Measurements from ENCODE around the gene TCF4. TPM values are rescaled to one million over a fixed set of nuclear protein-coding genes. Genes with fewer than 3 reads are reported as not detected.

Gene TCF4
- total RNA-seq, 2 experiments from 2014 or later = 75.9 to 76.0 TPM

DNA sequence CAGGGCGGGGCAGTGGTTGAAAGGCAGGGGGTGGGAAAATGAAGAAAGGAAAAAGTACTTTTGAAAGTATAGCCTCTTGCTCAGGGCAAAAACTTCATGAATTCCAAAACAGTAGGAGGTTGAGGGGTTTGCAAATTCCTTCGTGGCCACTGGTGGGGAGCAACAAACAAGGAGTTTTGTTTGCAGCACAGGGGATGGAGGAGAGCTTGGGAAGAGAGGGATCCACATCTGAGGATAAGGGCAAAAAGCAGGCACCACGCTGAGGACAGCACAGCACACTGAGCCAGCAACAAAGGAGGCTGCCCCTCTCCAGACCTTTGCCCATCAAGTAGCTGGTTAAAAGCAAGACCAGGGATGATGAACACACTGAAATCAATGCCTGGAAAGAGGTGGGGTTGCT lies 148.9 kb downstream of the TCF4 start:
- Histone ChIP-seq H3K9me3 (ENCODE audit: low read length) (no peaks in the 10 kb centered on the region), H3K4me1 (ENCODE audit: insufficient read depth, low read length, poor library complexity, severe bottlenecking) (peaks cover 93% of the 10 kb centered on the region), H3K36me3 (ENCODE audit: insufficient read depth, low read length) (no peaks in the 10 kb centered on the region), H3K79me2 (ENCODE audit: insufficient read depth, low read depth, low read length) (peaks cover 46% of the 10 kb centered on the region), H3K4me2 (ENCODE audit: low read length) (no peak overlapping the region), H4K20me1 (ENCODE audit: insufficient read depth, low read length) (no peaks in the 10 kb centered on the region), H3K4me3 (ENCODE audit: low read depth, low read length, poor library complexity, severe bottlenecking) (no peak overlapping the region), H3K27ac (ENCODE audit: low read depth, low read length, poor library complexity, severe bottlenecking) (no peak overlapping the region), H3K9me2 (ENCODE audit: insufficient read depth, low read length) (no peaks in the 10 kb centered on the region), H2AFZ (ENCODE audit: low read length) (no peak overlapping the region)
- intact Hi-C loops (cut with micrococcal nuclease; ENCODE audit: unreplicated experiment) = no loop called here
- no TSS peak for BruUV-seq (replicated peaks)
- ChIA-PET CTCF (ENCODE audit: unreplicated experiment) (no interaction called here), POLR2A (interaction anchor here (3.0 kb wide), 1 partner anchor 10 kb away, joined by 10 read pairs; no protein-coding TSS in a partner anchor)
- no peak for DNase-seq (ENCODE audit: low spot score)
- TF ChIP-seq EZH2phosphoT487 (IDR thresholded peaks at IDR 0.05; ENCODE audit: borderline replicate concordance, low read depth, low read length) = no peak
- TF ChIP-seq, protein P1, sequence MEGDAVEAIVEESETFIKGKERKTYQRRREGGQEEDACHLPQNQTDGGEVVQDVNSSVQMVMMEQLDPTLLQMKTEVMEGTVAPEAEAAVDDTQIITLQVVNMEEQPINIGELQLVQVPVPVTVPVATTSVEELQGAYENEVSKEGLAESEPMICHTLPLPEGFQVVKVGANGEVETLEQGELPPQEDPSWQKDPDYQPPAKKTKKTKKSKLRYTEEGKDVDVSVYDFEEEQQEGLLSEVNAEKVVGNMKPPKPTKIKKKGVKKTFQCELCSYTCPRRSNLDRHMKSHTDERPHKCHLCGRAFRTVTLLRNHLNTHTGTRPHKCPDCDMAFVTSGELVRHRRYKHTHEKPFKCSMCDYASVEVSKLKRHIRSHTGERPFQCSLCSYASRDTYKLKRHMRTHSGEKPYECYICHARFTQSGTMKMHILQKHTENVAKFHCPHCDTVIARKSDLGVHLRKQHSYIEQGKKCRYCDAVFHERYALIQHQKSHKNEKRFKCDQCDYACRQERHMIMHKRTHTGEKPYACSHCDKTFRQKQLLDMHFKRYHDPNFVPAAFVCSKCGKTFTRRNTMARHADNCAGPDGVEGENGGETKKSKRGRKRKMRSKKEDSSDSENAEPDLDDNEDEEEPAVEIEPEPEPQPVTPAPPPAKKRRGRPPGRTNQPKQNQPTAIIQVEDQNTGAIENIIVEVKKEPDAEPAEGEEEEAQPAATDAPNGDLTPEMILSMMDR (conservative IDR thresholded peaks at IDR 0.05; ENCODE audit: low read length) = no peak

DNA sequence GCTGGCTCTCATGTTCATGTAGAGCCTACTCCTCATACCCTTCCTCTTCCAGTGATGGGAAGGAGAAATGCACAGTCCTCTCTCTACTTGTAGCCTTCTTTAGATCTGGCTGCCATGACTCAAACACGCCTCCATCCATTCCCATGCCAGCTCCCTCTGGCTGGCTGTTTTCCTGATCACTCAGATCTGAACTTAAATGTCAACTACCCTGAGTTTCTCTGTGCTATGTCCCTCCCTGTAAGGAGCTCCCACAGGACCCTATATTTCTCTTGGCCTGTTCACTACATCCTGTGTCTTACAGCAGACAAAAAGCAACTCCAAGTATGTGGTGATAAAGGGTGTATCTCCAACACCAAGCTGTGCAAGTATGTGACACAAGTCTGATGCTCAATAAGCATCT lies 152.4 kb downstream of the TCF4 start:
- CTCF ChIA-PET (ENCODE audit: unreplicated experiment) = no interaction called here
- no TSS peak for BruUV-seq (replicated peaks)
- Histone ChIP-seq H3K36me3 (ENCODE audit: insufficient read depth, low read length) (no peaks in the 10 kb centered on the region), H4K20me1 (ENCODE audit: insufficient read depth, low read length) (no peaks in the 10 kb centered on the region), H3K4me3 (ENCODE audit: low read depth, low read length, poor library complexity, severe bottlenecking) (no peak overlapping the region), H3K9me2 (ENCODE audit: insufficient read depth, low read length) (no peaks in the 10 kb centered on the region), H3K27ac (ENCODE audit: low read depth, low read length, poor library complexity, severe bottlenecking) (peak overlapping the region; percentile 19), H3K4me1 (ENCODE audit: insufficient read depth, low read length, poor library complexity, severe bottlenecking) (peaks cover 94% of the 10 kb centered on the region), H3K4me2 (ENCODE audit: low read length) (peak overlapping the region; percentile 23; the same call in 1 of the 2 replicates), H3K79me2 (ENCODE audit: insufficient read depth, low read depth, low read length) (peaks cover 35% of the 10 kb centered on the region), H2AFZ (ENCODE audit: low read length) (no peak overlapping the region), H3K9me3 (ENCODE audit: low read length) (no peaks in the 10 kb centered on the region)
- intact Hi-C loops (cut with micrococcal nuclease; ENCODE audit: unreplicated experiment) = no loop called here
- TF ChIP-seq, protein P1 (conservative IDR thresholded peaks at IDR 0.05; ENCODE audit: low read length) = no peak
- TF ChIP-seq EZH2phosphoT487 (IDR thresholded peaks at IDR 0.05; ENCODE audit: borderline replicate concordance, low read depth, low read length) = no peak
- no peak for DNase-seq (ENCODE audit: low spot score)
- POLR2A ChIA-PET = interaction anchor here (0.5 to 1.4 kb wide), 4 partner anchors 11 to 15 kb away, joined by 3 to 4 read pairs (median 3); no protein-coding TSS in a partner anchor

DNA sequence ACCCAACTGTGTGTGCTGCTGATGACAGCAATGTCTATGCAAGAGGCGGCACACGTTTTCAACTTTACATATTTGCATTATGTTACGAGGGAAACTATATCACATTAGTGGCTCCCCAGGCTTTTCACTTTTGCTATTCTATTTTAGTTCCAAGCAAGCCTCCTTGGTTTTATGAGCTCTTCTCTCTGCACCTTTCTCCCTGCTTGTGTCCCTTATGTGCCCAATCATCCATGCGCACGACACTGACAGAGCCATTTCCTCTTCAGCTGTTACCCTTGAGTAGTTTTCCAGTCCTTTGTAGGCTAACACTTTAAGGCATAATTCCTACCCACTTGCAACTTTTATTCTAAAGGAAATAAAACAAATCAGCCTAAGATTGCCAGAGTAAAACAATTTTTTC lies 154.3 kb downstream of the TCF4 start:
- H3K27ac ChIP-seq (ENCODE audit: low read depth, low read length, poor library complexity, severe bottlenecking) = peak overlapping the region; percentile 85
- no peaks in the 10 kb centered on the region for H4K20me1 ChIP-seq (ENCODE audit: insufficient read depth, low read length)
- ChIA-PET POLR2A (interaction anchor here (1.0 to 1.2 kb wide), 2 partner anchors 9 kb away, joined by 4 to 6 read pairs; no protein-coding TSS in a partner anchor), CTCF (ENCODE audit: unreplicated experiment) (no interaction called here)
- no TSS peak for BruUV-seq (replicated peaks)
- peak overlapping the region; percentile 76 for H3K4me2 ChIP-seq (ENCODE audit: low read length)
- TF ChIP-seq EZH2phosphoT487 (IDR thresholded peaks at IDR 0.05; ENCODE audit: borderline replicate concordance, low read depth, low read length) = no peak
- TF ChIP-seq, protein P1 (conservative IDR thresholded peaks at IDR 0.05; ENCODE audit: low read length) = no peak
- no peak overlapping the region for H2AFZ ChIP-seq (ENCODE audit: low read length)
- intact Hi-C loops (cut with micrococcal nuclease; ENCODE audit: unreplicated experiment) = no loop called here
- peak; percentile 66 for DNase-seq (ENCODE audit: low spot score)
- no peaks in the 10 kb centered on the region for H3K9me2 ChIP-seq (ENCODE audit: insufficient read depth, low read length)
- no peaks in the 10 kb centered on the region for H3K9me3 ChIP-seq (ENCODE audit: low read length)
- H3K36me3 ChIP-seq (ENCODE audit: insufficient read depth, low read length) = no peaks in the 10 kb centered on the region; the same call in 1 of the 2 replicates
- H3K79me2 ChIP-seq (ENCODE audit: insufficient read depth, low read depth, low read length) = peaks cover 35% of the 10 kb centered on the region
- peak overlapping the region; percentile 46 for H3K4me3 ChIP-seq (ENCODE audit: low read depth, low read length, poor library complexity, severe bottlenecking)
- H3K4me1 ChIP-seq (ENCODE audit: insufficient read depth, low read length, poor library complexity, severe bottlenecking) = peaks cover 85% of the 10 kb centered on the region

Data from OCI-LY7 (cell line).